HepG2 (cell line): ENCODE measurements around the gene COPS6. TPM values are rescaled to one million over a fixed set of nuclear protein-coding genes. Genes with fewer than 3 reads are reported as not detected.

ENCODE experiments used
- ATF1 ChIP-seq: IDR thresholded peaks from 2 replicates; pipeline ENCODE4 v1.6.1; 2016; ENCODE audit warnings: mild to moderate bottlenecking, control low read depth
- ATF7 ChIP-seq, 2 experiments: fragments of 450-650 bp in 1 of 2; sonication (generic) in 1 of 2; formaldehyde crosslinking in 1 of 2; IDR thresholded peaks; 2 replicates each; pipeline versions ENCODE4 v1.4.0 to v1.6.1; 2016 to 2020; ENCODE audit warnings: antibody characterized with exemption in 1 of 2, mild to moderate bottlenecking in 1 of 2, missing genetic modification reagents in 1 of 2
- IKZF1 ChIP-seq: fragments of 450-650 bp; IDR thresholded peaks from 2 replicates; pipeline ENCODE4 v1.7.1; 2016
- MED13 ChIP-seq: sonication (generic); formaldehyde crosslinking; IDR thresholded peaks from 2 replicates; pipeline ENCODE4 v1.5.0; 2020; ENCODE audit warnings: missing genetic modification reagents
- NFIB ChIP-seq: sonication (generic); formaldehyde crosslinking; IDR thresholded peaks from 2 replicates; pipeline ENCODE4 v1.9.0; 2021; ENCODE audit warnings: missing genetic modification reagents, mild to moderate bottlenecking, borderline replicate concordance
- PAX8 ChIP-seq: sonication (generic); formaldehyde crosslinking; IDR thresholded peaks from 2 replicates; pipeline ENCODE4 v1.8.0; 2022; ENCODE audit warnings: mild to moderate bottlenecking, missing genetic modification reagents, borderline replicate concordance
- PHF20 ChIP-seq: sonication (generic); formaldehyde crosslinking; IDR thresholded peaks from 2 replicates; pipeline ENCODE4 v1.5.0; 2020; ENCODE audit warnings: mild to moderate bottlenecking, missing genetic modification reagents
- SRF ChIP-seq: IDR thresholded peaks from 2 replicates; pipeline ENCODE4 v1.6.1; 2011; ENCODE audit warnings: mild to moderate bottlenecking, low read depth, low read length, moderate library complexity
- TEAD3 ChIP-seq: optimal IDR thresholded peaks from 2 replicates; pipeline ENCODE3; 2016; ENCODE audit warnings: borderline replicate concordance
- ZBTB20 ChIP-seq: sonication (generic); formaldehyde crosslinking; IDR thresholded peaks from 2 replicates; pipeline ENCODE4 v1.8.1; 2023; ENCODE audit warnings: missing genetic modification reagents, low read depth, mild to moderate bottlenecking, borderline replicate concordance
- ZFYVE20 ChIP-seq: sonication (generic); formaldehyde crosslinking; IDR thresholded peaks from 2 replicates; pipeline ENCODE4 v1.8.0; 2023; ENCODE audit warnings: low read depth, mild to moderate bottlenecking, moderate library complexity, missing genetic modification reagents, borderline replicate concordance
- ZNF331 ChIP-seq: sonication (generic); formaldehyde crosslinking; IDR thresholded peaks from 2 replicates; pipeline ENCODE4 v1.4.0; 2020; ENCODE audit warnings: missing genetic modification reagents
- ZNF446 ChIP-seq: sonication (generic); formaldehyde crosslinking; IDR thresholded peaks from 2 replicates; pipeline ENCODE4 v1.5.0; 2020; ENCODE audit warnings: mild to moderate bottlenecking, missing genetic modification reagents
- ZNF510 ChIP-seq: sonication (generic); formaldehyde crosslinking; IDR thresholded peaks from 2 replicates; pipeline ENCODE4 v1.4.0; 2020; ENCODE audit warnings: low read depth, mild to moderate bottlenecking, missing genetic modification reagents
- ZNF660 ChIP-seq: sonication (generic); formaldehyde crosslinking; IDR thresholded peaks from 2 replicates; pipeline ENCODE4 v1.5.1; 2020; ENCODE audit warnings: mild to moderate bottlenecking, low read depth, missing genetic modification reagents, borderline replicate concordance
- ZNF746 ChIP-seq: sonication (generic); formaldehyde crosslinking; IDR thresholded peaks from 2 replicates; pipeline ENCODE4 v1.8.0; 2022; ENCODE audit warnings: mild to moderate bottlenecking, missing genetic modification reagents
- polyA plus RNA-seq, 8 experiments: library from polyadenylated mRNA; depleted of rRNA in 3 of 8; stranded (reverse) in 7 of 8; unstranded in 1 of 8; fragments of >200 nt; fragmentation: Illumina TruSeq in 4 of 8; extraction: Trizol in 4 of 8; gene quantifications; 2 replicates each; pipeline versions ENCODE4 v1.2.1 to v1.2.3, GENCODE V29; 2011 to 2016; ENCODE audit warnings: low read depth in 4 of 8, missing spikeins in 1 of 8, mixed read lengths in 1 of 8; ENCODE audit not compliant: insufficient read depth in 1 of 8
- total RNA-seq, 5 experiments: library from RNA; depleted of rRNA; stranded (reverse); fragments of >200 nt; fragmentation: Illumina TruSeq; extraction: Trizol; gene quantifications; 2 replicates each; pipeline ENCODE4 v1.2.3, GENCODE V29; 2016; ENCODE audit warnings: low read depth in 1 of 5
- TF ChIP-seq, protein P1 (sequence below): sonication (generic); formaldehyde crosslinking; conservative IDR thresholded peaks from 2 replicates; pipeline ENCODE4 v1.8.0; 2022; ENCODE audit warnings: missing genetic modification reagents
- TF ChIP-seq, protein P2 (sequence below): sonication (generic); formaldehyde crosslinking; IDR thresholded peaks from 2 replicates; pipeline ENCODE4 v1.4.0; 2020; ENCODE audit warnings: missing genetic modification reagents
- TF ChIP-seq, protein P3 (sequence below): sonication (generic); formaldehyde crosslinking; IDR thresholded peaks from 2 replicates; pipeline ENCODE4 v1.4.0; 2020; ENCODE audit warnings: missing genetic modification reagents, borderline replicate concordance
- TF ChIP-seq, protein P4 (sequence below): IDR thresholded peaks from 2 replicates; pipeline ENCODE4 v1.6.1; 2016; ENCODE audit warnings: low read depth, control low read depth

Gene COPS6
- total and polyA plus RNA-seq, 2 of the 13 experiments (the other 11 are each of a cell fraction or from before 2014, with no cell fraction given), result 33.4 to 117 TPM

DNA sequence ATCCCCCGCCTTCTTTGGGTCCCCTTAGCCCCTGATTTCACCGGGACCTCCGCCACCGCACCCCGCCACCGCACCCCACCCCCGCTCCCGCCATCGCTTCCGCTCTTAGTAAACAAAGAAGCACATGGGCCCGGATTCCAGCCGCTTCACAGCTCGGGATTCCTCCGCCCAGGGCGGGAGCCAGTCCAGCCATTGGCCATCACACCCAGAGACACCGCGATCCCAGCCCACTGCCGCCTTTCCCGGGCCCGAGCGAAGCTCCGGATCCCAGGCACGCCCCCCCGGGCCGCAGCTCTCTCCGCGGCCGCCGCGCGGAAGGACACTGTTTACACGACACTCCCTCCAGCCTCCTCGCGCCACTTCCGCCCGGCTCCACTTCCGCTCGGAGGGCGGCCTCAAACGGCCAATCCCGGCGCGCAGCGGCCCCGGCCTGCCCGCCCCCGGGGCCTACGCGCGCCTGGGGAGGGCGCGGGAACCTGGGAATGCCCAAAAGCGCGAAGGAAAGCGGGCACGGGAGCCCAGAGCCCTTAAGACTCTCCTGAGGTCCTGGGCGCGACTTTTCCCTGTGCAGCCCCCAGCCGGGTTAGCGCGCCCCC is 11.7 kb downstream of the COPS6 start (continued):
- TF ChIP-seq, protein P1, sequence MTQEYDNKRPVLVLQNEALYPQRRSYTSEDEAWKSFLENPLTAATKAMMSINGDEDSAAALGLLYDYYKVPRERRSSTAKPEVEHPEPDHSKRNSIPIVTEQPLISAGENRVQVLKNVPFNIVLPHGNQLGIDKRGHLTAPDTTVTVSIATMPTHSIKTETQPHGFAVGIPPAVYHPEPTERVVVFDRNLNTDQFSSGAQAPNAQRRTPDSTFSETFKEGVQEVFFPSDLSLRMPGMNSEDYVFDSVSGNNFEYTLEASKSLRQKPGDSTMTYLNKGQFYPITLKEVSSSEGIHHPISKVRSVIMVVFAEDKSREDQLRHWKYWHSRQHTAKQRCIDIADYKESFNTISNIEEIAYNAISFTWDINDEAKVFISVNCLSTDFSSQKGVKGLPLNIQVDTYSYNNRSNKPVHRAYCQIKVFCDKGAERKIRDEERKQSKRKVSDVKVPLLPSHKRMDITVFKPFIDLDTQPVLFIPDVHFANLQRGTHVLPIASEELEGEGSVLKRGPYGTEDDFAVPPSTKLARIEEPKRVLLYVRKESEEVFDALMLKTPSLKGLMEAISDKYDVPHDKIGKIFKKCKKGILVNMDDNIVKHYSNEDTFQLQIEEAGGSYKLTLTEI (CRISPR knock-in tag), result no peak
- TF ChIP-seq PHF20 (CRISPR knock-in tag), result peak; percentile 91
- peak; percentile 74 for TF ChIP-seq ATF1 (CRISPR knock-in tag)
- TF ChIP-seq ZNF331, result peak; percentile 83
- TF ChIP-seq ZFYVE20 (CRISPR knock-in tag), result peak; percentile 41; the same call in 1 of the 2 replicates
- peak; percentile 51; the same call in 1 of the 2 replicates for TF ChIP-seq ZBTB20
- TF ChIP-seq, protein P2, sequence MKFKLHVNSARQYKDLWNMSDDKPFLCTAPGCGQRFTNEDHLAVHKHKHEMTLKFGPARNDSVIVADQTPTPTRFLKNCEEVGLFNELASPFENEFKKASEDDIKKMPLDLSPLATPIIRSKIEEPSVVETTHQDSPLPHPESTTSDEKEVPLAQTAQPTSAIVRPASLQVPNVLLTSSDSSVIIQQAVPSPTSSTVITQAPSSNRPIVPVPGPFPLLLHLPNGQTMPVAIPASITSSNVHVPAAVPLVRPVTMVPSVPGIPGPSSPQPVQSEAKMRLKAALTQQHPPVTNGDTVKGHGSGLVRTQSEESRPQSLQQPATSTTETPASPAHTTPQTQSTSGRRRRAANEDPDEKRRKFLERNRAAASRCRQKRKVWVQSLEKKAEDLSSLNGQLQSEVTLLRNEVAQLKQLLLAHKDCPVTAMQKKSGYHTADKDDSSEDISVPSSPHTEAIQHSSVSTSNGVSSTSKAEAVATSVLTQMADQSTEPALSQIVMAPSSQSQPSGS (CRISPR knock-in tag), result peak; percentile 27; the same call in 1 of the 2 replicates
- TF ChIP-seq ZNF510 (CRISPR knock-in tag), result 0 out of 2 replicates have a peak, but pooled peaks have one; percentile 81
- TF ChIP-seq NFIB (CRISPR knock-in tag), result no peak
- TF ChIP-seq SRF, result no peak
- no peak for TF ChIP-seq ATF7 (IDR thresholded peaks at IDR 0.05)
- TF ChIP-seq ATF7 (CRISPR knock-in tag; IDR thresholded peaks at IDR 0.05), result no peak
- peak; percentile 82 for TF ChIP-seq TEAD3 (CRISPR knock-in tag)
- TF ChIP-seq MED13 (CRISPR knock-in tag), result no peak; the same call in 1 of the 2 replicates
- TF ChIP-seq ZNF660 (CRISPR knock-in tag), result no peak
- TF ChIP-seq, protein P3, sequence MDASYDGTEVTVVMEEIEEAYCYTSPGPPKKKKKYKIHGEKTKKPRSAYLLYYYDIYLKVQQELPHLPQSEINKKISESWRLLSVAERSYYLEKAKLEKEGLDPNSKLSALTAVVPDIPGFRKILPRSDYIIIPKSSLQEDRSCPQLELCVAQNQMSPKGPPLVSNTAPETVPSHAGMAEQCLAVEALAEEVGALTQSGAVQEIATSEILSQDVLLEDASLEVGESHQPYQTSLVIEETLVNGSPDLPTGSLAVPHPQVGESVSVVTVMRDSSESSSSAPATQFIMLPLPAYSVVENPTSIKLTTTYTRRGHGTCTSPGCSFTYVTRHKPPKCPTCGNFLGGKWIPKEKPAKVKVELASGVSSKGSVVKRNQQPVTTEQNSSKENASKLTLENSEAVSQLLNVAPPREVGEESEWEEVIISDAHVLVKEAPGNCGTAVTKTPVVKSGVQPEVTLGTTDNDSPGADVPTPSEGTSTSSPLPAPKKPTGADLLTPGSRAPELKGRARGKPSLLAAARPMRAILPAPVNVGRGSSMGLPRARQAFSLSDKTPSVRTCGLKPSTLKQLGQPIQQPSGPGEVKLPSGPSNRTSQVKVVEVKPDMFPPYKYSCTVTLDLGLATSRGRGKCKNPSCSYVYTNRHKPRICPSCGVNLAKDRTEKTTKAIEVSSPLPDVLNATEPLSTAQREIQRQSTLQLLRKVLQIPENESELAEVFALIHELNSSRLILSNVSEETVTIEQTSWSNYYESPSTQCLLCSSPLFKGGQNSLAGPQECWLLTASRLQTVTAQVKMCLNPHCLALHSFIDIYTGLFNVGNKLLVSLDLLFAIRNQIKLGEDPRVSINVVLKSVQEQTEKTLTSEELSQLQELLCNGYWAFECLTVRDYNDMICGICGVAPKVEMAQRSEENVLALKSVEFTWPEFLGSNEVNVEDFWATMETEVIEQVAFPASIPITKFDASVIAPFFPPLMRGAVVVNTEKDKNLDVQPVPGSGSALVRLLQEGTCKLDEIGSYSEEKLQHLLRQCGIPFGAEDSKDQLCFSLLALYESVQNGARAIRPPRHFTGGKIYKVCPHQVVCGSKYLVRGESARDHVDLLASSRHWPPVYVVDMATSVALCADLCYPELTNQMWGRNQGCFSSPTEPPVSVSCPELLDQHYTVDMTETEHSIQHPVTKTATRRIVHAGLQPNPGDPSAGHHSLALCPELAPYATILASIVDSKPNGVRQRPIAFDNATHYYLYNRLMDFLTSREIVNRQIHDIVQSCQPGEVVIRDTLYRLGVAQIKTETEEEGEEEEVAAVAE (CRISPR knock-in tag), result peak; percentile 66; the same call in 1 of the 2 replicates
- TF ChIP-seq ZNF446 (CRISPR knock-in tag), result no peak; the same call in 1 of the 2 replicates
- TF ChIP-seq IKZF1, result no peak
- TF ChIP-seq, protein P4, sequence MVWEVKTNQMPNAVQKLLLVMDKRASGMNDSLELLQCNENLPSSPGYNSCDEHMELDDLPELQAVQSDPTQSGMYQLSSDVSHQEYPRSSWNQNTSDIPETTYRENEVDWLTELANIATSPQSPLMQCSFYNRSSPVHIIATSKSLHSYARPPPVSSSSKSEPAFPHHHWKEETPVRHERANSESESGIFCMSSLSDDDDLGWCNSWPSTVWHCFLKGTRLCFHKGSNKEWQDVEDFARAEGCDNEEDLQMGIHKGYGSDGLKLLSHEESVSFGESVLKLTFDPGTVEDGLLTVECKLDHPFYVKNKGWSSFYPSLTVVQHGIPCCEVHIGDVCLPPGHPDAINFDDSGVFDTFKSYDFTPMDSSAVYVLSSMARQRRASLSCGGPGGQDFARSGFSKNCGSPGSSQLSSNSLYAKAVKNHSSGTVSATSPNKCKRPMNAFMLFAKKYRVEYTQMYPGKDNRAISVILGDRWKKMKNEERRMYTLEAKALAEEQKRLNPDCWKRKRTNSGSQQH (CRISPR knock-in tag), result peak; percentile 73
- TF ChIP-seq PAX8 (CRISPR knock-in tag), result peak; percentile 47; the same call in 1 of the 2 replicates
- TF ChIP-seq ZNF746 (CRISPR knock-in tag), result peak; percentile 83; the same call in 1 of the 2 replicates
